ENCODE results near the gene TULP1. TPM values are rescaled to one million over a fixed set of nuclear protein-coding genes. Genes with fewer than 3 reads are reported as not detected.
A peak's percentile ranks its signal among the peaks of the same experiment; 100 is the strongest.

TULP1 gene
- total RNA-seq, 4 donors from 2014 or later: 1.2 TPM; not detected in 3

DNA sequence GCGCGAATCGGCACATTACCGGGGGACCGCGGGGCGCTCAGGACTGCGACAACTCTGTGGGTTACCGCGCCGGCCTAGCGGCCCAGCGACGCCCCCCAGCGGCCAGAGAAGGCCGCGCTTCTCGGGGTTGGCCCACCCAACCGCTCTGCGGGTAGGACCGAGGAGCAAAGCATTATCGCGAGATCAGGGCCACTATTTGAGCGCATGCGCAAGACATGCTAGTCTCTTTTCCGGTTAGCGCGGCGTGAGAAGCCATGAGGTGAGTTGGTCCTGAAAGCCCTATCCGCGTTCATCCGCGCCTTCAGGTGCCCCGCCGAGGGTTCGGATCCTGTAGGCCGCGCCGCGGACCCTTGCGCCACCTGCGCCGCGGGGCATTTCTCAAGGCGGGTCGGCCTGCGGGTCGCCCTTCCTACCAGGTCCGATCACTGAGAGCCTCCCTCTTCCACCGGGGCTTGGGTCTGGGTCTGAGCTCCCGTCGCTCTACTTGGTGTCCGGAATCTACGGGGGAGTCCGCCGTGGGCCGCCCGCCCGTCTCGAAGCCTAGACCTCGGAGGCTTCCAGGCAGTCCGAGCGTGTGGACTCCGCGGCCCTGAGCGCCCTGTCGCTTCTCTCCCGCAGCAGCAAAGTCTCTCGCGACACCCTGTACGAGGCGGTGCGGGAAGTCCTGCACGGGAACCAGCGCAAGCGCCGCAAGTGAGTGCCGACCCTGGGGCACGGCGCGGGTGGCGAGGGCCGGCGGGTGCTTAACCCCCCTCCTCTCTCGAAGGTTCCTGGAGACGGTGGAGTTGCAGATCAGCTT is 44.3 kb downstream of the TULP1 start, which contains the start of gene RPL10A:
TSS of gene RPL10A (plus strand) at position 221 of the 799 bp plus-strand sequence. CDS start at position 255, 34 bp downstream.
- 0% methylated on average over 14 of the region's 86 CpGs for WGBS
- TF ChIP-seq, protein P1, sequence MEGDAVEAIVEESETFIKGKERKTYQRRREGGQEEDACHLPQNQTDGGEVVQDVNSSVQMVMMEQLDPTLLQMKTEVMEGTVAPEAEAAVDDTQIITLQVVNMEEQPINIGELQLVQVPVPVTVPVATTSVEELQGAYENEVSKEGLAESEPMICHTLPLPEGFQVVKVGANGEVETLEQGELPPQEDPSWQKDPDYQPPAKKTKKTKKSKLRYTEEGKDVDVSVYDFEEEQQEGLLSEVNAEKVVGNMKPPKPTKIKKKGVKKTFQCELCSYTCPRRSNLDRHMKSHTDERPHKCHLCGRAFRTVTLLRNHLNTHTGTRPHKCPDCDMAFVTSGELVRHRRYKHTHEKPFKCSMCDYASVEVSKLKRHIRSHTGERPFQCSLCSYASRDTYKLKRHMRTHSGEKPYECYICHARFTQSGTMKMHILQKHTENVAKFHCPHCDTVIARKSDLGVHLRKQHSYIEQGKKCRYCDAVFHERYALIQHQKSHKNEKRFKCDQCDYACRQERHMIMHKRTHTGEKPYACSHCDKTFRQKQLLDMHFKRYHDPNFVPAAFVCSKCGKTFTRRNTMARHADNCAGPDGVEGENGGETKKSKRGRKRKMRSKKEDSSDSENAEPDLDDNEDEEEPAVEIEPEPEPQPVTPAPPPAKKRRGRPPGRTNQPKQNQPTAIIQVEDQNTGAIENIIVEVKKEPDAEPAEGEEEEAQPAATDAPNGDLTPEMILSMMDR (IDR thresholded peaks at IDR 0.05): peak; percentile 96 to 98 (median 98)
- TF ChIP-seq EP300 (IDR thresholded peaks at IDR 0.05) (no peak), POLR2AphosphoS5 (IDR thresholded peaks at IDR 0.05) (peak; percentile 98 to 99), POLR2A (IDR thresholded peaks at IDR 0.05; ENCODE audit: low read depth) (peak; percentile 96)
- peaks cover 7 to 44% (median 38%) of the 10 kb centered on the region in 4 donors for H3K36me3 ChIP-seq
- peak within 1 kb of the TSS; percentile 64 to 87 (median 77) for H3K4me3 ChIP-seq
- no peaks in the 10 kb centered on the region for H3K27me3 ChIP-seq
- no peaks in the 10 kb centered on the region for H3K9me3 ChIP-seq
- H3K27ac ChIP-seq (replicated peaks in 1 of 4): peak within 1 kb of the TSS; percentile 89 to 94 (median 91)
- intact Hi-C loops (cut with DNase I): loop anchor here (5.0 kb wide), 1 partner anchor 126 kb away; the partner anchor contains the start of gene PPARD
- H3K4me1 ChIP-seq: peaks cover 15 to 54% (median 51%) of the 10 kb centered on the region in 4 donors
- peak; percentile 99 for DNase-seq (ENCODE audit: extremely low spot score)

DNA sequence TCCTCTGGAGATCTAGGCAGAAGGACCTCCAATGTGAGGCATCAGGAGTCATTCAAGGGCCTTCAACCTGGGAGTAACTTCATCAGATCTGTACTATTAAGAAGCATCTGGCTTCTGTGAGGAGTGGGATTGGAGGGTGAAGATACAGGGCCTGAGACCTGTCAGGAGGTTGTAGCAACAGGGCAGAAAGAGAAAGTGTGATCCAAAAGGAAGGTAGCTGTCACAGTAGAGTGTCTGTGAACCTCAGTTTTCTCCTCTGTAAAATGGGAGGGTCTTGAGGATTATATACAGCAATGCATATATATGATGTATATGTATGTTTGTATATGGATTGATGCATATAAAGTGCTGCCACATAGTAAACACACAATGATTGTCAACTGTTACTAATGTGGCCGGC is 47.0 kb downstream of the TULP1 start:
- no peak for DNase-seq (ENCODE audit: extremely low spot score)
- Histone ChIP-seq H3K27me3 (no peaks in the 10 kb centered on the region), H3K9me3 (no peaks in the 10 kb centered on the region), H3K27ac (replicated peaks in 1 of 4) (no peak overlapping the region), H3K4me1 (peaks cover 15 to 27% (median 24%) of the 10 kb centered on the region in 4 donors), H3K4me3 (no peak overlapping the region), H3K36me3 (peaks cover 0 to 25% (median 20%) of the 10 kb centered on the region in 4 donors)
- intact Hi-C loops (cut with DNase I): loop anchor here (5.0 kb wide), 1 partner anchor 123 kb away; the partner anchor contains the start of gene PPARD
- WGBS: 100% methylated on average over 1 of the region's 1 CpG
- TF ChIP-seq POLR2AphosphoS5 (IDR thresholded peaks at IDR 0.05): no peak
- TF ChIP-seq, protein P1 (IDR thresholded peaks at IDR 0.05): no peak
- no peak for TF ChIP-seq EP300 (IDR thresholded peaks at IDR 0.05)
- no peak for TF ChIP-seq POLR2A (IDR thresholded peaks at IDR 0.05; ENCODE audit: low read depth)

DNA sequence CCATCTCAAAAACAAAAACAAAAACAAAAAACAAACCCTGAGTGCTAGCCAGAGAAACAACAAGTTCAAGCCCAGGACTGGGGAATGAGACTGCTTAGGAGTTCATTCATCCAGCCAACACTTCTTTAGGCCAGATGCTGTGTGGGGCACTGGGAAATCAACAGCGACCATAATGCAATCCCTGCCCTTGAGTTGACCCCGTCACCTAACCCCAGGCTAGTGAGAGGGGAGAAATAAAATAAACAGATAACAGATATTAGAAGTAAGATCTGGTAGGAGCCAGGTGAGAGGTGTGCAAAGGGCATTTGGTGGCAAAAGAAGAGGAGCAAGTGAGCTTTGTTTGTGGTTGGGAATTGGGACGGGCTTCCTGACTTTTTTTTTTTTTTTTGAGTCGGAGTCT is 49.4 kb downstream of the TULP1 start:
- Histone ChIP-seq H3K4me3 (no peak overlapping the region), H3K4me1 (peaks cover 3 to 9% (median 7%) of the 10 kb centered on the region in 4 donors), H3K9me3 (no peaks in the 10 kb centered on the region), H3K36me3 (peaks cover 4 to 37% (median 19%) of the 10 kb centered on the region in 4 donors), H3K27ac (replicated peaks in 1 of 4) (no peak overlapping the region), H3K27me3 (no peaks in the 10 kb centered on the region)
- no peak for DNase-seq (ENCODE audit: extremely low spot score)
- 88% methylated on average over 4 of the region's 4 CpGs for WGBS
- no peak for TF ChIP-seq POLR2A (IDR thresholded peaks at IDR 0.05; ENCODE audit: low read depth)
- TF ChIP-seq POLR2AphosphoS5 (IDR thresholded peaks at IDR 0.05): no peak
- TF ChIP-seq, protein P1 (IDR thresholded peaks at IDR 0.05): no peak
- TF ChIP-seq EP300 (IDR thresholded peaks at IDR 0.05): no peak
- intact Hi-C loops (cut with DNase I): no loop called here

DNA sequence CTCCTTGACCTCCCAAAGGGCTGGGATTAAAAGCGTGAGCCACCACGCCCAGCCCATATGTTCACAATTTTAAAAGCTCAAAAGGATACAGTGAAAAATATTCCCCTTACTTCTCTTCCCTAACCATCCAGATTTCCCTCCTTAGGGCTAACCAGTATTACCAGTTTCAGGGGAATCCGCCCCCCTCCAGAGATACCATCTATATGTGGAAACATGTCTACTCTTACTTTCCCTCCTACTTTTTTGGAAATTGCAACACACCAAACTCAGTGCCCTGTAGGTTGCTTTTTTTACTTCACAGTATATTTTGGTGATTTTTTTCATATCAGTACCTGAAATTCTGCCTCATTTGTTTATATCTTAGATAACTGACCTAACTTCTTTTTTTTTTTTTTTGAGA is 51.4 kb downstream of the TULP1 start:
- Histone ChIP-seq H3K27ac (replicated peaks in 1 of 4) (no peak overlapping the region), H3K4me3 (no peak overlapping the region), H3K4me1 (no peaks in the 10 kb centered on the region), H3K9me3 (no peaks in the 10 kb centered on the region), H3K27me3 (no peaks in the 10 kb centered on the region), H3K36me3 (peaks cover 4 to 57% (median 32%) of the 10 kb centered on the region in 4 donors)
- TF ChIP-seq, protein P1 (IDR thresholded peaks at IDR 0.05): no peak
- TF ChIP-seq EP300 (IDR thresholded peaks at IDR 0.05) (no peak), POLR2AphosphoS5 (IDR thresholded peaks at IDR 0.05) (no peak), POLR2A (IDR thresholded peaks at IDR 0.05; ENCODE audit: low read depth) (no peak)
- WGBS: 96% methylated on average over 3 of the region's 3 CpGs
- no peak for DNase-seq (ENCODE audit: extremely low spot score)
- intact Hi-C loops (cut with DNase I): no loop called here
